ENCODE measurements around the gene SLK.

The SLK gene

GRCh38 chr10:103966671-103967447 lies at the start of gene SLK:
TSS of gene SLK (plus strand) at chr10:103967140. CDS start at chr10:103967746, 606 bp downstream.
- peak; percentile 79 to 85 for DNase-seq

GRCh38 chr10:103917302-103918052 lies 49.5 kb upstream of the SLK start:
- no peak for DNase-seq

GRCh38 chr10:103918053-103918846 lies 48.7 kb upstream of the SLK start, which contains the start of gene STN1:
TSS of gene STN1 (minus strand) at chr10:103918184. CDS start at chr10:103917594, 590 bp downstream.
- peak; percentile 94 to 95 for DNase-seq

- no peak for DNase-seq
Measured at GRCh38 chr10:103919648-103920025, 47.3 kb upstream of the SLK start.

GRCh38 chr10:103921248-103921647 lies 45.7 kb upstream of the SLK start:
- no peak for DNase-seq

- no peak for DNase-seq
Measured at GRCh38 chr10:103921750-103922195, 45.2 kb upstream of the SLK start.

- DNase-seq: no peak
Measured at GRCh38 chr10:103922659-103923058, 44.3 kb upstream of the SLK start.

GRCh38 chr10:103923502-103923901 lies 43.4 kb upstream of the SLK start:
- no peak for DNase-seq

- DNase-seq: no peak
Measured at GRCh38 chr10:103925591-103925990, 41.3 kb upstream of the SLK start.

GRCh38 chr10:103926722-103927319 lies 40.1 kb upstream of the SLK start:
- DNase-seq: no peak

- DNase-seq: no peak
Measured at GRCh38 chr10:103928784-103929183, 38.2 kb upstream of the SLK start.

GRCh38 chr10:103929381-103929921 lies 37.5 kb upstream of the SLK start:
- DNase-seq: no peak

- no peak for DNase-seq
Measured at GRCh38 chr10:103930449-103930848, 36.5 kb upstream of the SLK start.

- no peak for DNase-seq
Measured at GRCh38 chr10:103930881-103931280, 36.1 kb upstream of the SLK start.

- DNase-seq: no peak
Measured at GRCh38 chr10:103931603-103932002, 35.3 kb upstream of the SLK start.

GRCh38 chr10:103932271-103932670 lies 34.7 kb upstream of the SLK start:
- no peak for DNase-seq

- no peak for DNase-seq
Measured at GRCh38 chr10:103932971-103933370, 34.0 kb upstream of the SLK start.

GRCh38 chr10:103933557-103934121 lies 33.3 kb upstream of the SLK start:
- DNase-seq: no peak

- DNase-seq: no peak
Measured at GRCh38 chr10:103934308-103934707, 32.6 kb upstream of the SLK start.

- DNase-seq: no peak
Measured at GRCh38 chr10:103936022-103936421, 30.9 kb upstream of the SLK start.

GRCh38 chr10:103939522-103939921 lies 27.4 kb upstream of the SLK start:
- no peak for DNase-seq

GRCh38 chr10:103941801-103942200 lies 25.1 kb upstream of the SLK start:
- DNase-seq: no peak

All from stimulated activated CD4-positive, alpha-beta T cell treated with anti-CD3 and anti-CD28 coated beads, Interleukin-4, amount 100 ng/mL, for 4 hours (primary cell).